Panc1 (cell line): ENCODE measurements around the gene ENPP6.

Source experiments
- CTCF ChIP-seq: fragments of 450-650 bp; IDR thresholded peaks from 2 replicates; pipeline ENCODE4 v1.5.1; 2017; ENCODE audit warnings: mild to moderate bottlenecking
- POLR2AphosphoS5 ChIP-seq: IDR thresholded peaks from 2 replicates; pipeline ENCODE4 v1.6.1; 2012; ENCODE audit warnings: mild to moderate bottlenecking, low read depth, low read length, moderate library complexity
- REST ChIP-seq, 2 experiments: IDR thresholded peaks; 2 replicates each; pipeline ENCODE4 v1.6.1; 2011 to 2012; ENCODE audit warnings: low read depth in 2 of 2, control low read depth in 1 of 2, low read length in 1 of 2, mild to moderate bottlenecking in 1 of 2, moderate library complexity in 1 of 2; ENCODE audit not compliant: insufficient read depth in 1 of 2
- SIN3A ChIP-seq: IDR thresholded peaks from 2 replicates; pipeline ENCODE4 v1.6.1; 2012; ENCODE audit warnings: low read depth, mild to moderate bottlenecking, low read length, moderate library complexity, borderline replicate concordance; ENCODE audit not compliant: insufficient read depth
- TCF7L2 ChIP-seq: IDR thresholded peaks from 2 replicates; pipeline ENCODE4 v1.6.1; 2011; ENCODE audit warnings: mild to moderate bottlenecking, low read depth, low read length, inconsistent platforms

- TF ChIP-seq CTCF = no peak
- TF ChIP-seq POLR2AphosphoS5 = no peak
- TF ChIP-seq SIN3A = no peak
- TF ChIP-seq TCF7L2 = no peak
- TF ChIP-seq REST (IDR thresholded peaks at IDR 0.05; ENCODE audit: insufficient read depth in 1 of 2, low read depth in 2 of 2, low read length in 1 of 2) = no peak
These were observed 70.7 kb downstream of the ENPP6 start for GRCh38 chr4:184146951-184147350.
